Cardiac fibroblast (primary cell): ENCODE results near the gene TM4SF1.

ENCODE experiments used
- DNase-seq, 2 donors: peaks; one replicate each; pipeline versions ENCODE4 v3.0.0 to v3.0.0-alpha.2; 2010; ENCODE audit warnings: low read depth in 2 of 2
- H3K4me3 ChIP-seq, 2 donors: replicated peaks in 1 of 2; 1 replicate in 1 of 2; 2 replicates in 1 of 2; pipeline ENCODE4 v1.5.1; 2011; ENCODE audit warnings: low read depth in 2 of 2, low read length in 2 of 2, mild to moderate bottlenecking in 2 of 2, moderate library complexity in 1 of 2
- CTCF ChIP-seq: IDR thresholded peaks from one replicate; pipeline ENCODE4 v1.5.1; 2011; ENCODE audit warnings: low read depth, mild to moderate bottlenecking, low read length, inconsistent platforms

TM4SF1 gene

DNA sequence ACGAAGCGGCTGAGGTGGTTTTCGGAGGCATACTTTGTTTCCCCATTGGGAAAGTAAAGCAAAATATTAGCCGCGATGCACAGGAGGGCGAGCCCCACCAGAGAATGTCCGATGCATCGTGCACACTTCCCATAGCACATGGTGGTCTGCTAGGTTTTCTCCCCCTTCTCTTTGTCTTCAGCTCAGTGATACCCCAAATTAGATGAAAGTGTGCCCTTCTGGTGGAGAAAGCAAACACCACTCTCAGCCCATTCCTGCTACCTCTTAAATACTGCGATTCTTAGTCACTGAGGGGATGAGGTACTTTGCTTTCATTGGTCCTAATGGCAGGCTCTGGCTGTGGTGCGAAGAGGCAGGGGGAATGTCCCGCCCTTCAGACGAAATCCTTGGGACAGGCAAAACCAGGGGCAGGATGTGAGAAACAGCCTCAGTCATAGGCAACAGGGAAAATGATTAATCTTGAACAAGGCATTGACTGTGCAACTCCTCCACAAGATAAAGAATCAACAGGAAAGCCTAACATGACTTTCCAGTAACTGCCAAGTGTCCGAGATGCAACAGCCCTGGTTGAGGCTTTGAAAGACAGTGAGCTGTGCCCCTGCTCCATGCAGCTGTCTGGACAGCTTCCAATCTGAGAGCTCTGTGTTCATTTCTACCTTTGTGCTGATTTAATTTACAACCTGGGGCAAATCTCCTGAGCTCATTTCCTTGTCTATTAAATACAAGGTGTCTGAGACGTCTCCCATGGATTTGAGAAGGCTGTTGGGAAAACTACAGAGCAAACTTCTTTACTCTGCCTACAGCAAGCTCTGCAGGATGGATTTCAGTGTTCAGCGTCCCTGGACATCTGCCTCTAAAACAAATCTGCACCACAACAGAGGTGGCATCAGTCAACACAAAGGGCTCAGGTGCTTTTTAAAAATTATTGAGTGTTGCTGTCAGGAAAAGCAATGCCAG is at the start of gene TM4SF1:
Gene TM4SF1 (minus strand): TSS at position 242 of the 957 bp plus-strand sequence. CDS start 102 bp downstream, at position 140.
- H3K4me3 ChIP-seq: peak within 1 kb of the TSS; percentile 62 to 76
- peak; percentile 3 for TF ChIP-seq CTCF
- peak; percentile 98 to 99 for DNase-seq

DNA sequence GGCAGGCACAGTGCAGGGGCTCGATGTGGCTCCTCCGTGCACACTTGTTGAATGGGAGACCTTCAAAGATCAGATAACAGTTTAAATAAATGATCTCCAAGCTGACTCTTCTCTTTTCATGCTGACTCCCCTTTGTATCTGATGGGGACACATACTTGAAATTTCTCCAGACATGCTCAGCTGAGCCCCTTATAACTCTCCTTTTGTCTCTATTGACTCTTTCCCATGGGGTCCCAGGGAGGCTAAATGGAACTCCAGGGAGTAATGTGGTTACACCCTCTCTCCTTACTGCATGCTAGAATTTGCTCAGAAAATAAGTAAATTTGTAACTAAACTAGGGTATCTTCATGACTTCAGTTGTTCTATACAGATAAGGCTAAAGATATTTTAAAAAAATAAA is 48.9 kb upstream of the TM4SF1 start:
- no peak overlapping the region for H3K4me3 ChIP-seq
- DNase-seq: no peak
- no peak for TF ChIP-seq CTCF

DNA sequence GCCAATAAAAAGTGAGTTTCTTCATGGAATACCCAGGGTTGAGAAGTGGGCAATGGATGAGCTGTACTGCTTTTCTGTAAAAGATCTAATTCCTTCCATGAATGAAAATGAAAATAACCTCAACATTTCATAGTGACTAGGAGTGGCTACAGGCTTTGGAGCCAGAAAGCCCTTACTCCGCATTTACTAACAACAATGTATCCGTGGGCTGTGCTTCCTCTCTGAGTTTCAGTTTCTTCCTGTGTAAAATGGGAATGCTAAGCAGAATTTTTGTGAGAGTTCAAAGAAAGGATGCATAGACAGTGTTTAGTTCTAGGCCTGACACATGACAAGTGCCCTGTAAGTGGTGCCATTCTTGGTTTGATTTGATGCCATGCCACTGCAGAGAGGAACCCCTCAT is 47.5 kb upstream of the TM4SF1 start:
- H3K4me3 ChIP-seq: no peak overlapping the region
- no peak for TF ChIP-seq CTCF
- DNase-seq: no peak

GRCh38 chr3:149421764-149422163 is 44.3 kb upstream of the TM4SF1 start:
- TF ChIP-seq CTCF: no peak
- no peak for DNase-seq
- H3K4me3 ChIP-seq: no peak overlapping the region

- no peak for TF ChIP-seq CTCF
- H3K4me3 ChIP-seq: no peak overlapping the region
- DNase-seq: no peak
Measured at GRCh38 chr3:149419816-149420215, 42.4 kb upstream of the TM4SF1 start.

- TF ChIP-seq CTCF: no peak
- no peak for DNase-seq
- no peak overlapping the region for H3K4me3 ChIP-seq
Measured at GRCh38 chr3:149417727-149418126, 40.3 kb upstream of the TM4SF1 start.

- no peak overlapping the region for H3K4me3 ChIP-seq
- no peak for DNase-seq
Measured at GRCh38 chr3:149417174-149417573, 39.7 kb upstream of the TM4SF1 start.

More at GRCh38 chr3:149417174-149417573, 39.7 kb upstream of the TM4SF1 start:
- no peak for TF ChIP-seq CTCF
